Tibial artery (tissue), 4 donors: ENCODE data around the gene OXA1L.

Source experiments
- DNase-seq, 2 donors: peaks; one replicate each; pipeline ENCODE4 v3.0.0-alpha.2; 2019
- H3K27ac ChIP-seq, 2 donors: fragments of 200-600 bp; sonication (generic) in 1 of 2; 1 replicate in 1 of 2; 2 replicates in 1 of 2; pipeline ENCODE4 v1.5.1; 2018 to 2019; ENCODE audit warnings: mild to moderate bottlenecking in 1 of 2
- H3K27me3 ChIP-seq, 2 donors: fragments of 200-600 bp; sonication (generic) in 1 of 2; one replicate each; pipeline versions ENCODE4 v1.5.1 to v1.6.0; 2016 to 2019
- H3K36me3 ChIP-seq, 3 donors: fragments of 200-600 bp; sonication (generic) in 2 of 3; one replicate each; pipeline ENCODE4 v1.5.1; 2016 to 2019; ENCODE audit warnings: mild to moderate bottlenecking in 2 of 3
- H3K4me1 ChIP-seq, 4 donors: fragments of 200-600 bp; sonication (generic) in 2 of 4; 1 replicate in 3 of 4; 2 replicates in 1 of 4; pipeline ENCODE4 v1.5.1; 2016 to 2019
- H3K4me3 ChIP-seq, 2 donors: fragments of 200-600 bp; sonication (generic) in 1 of 2; 1 replicate in 1 of 2; 2 replicates in 1 of 2; pipeline ENCODE4 v1.5.1; 2018 to 2019; ENCODE audit warnings: mild to moderate bottlenecking in 2 of 2
- H3K9me3 ChIP-seq, 3 donors: fragments of 200-600 bp; sonication (generic) in 1 of 3; one replicate each; pipeline ENCODE4 v1.5.1; 2016 to 2019
- intact Hi-C: fragments of 100-400 bp; cut with DNase I; formaldehyde crosslinking; loops from one replicate; pipeline ENCODE4 v1.15.0; 2023; ENCODE audit warnings: low total_unique reads
- TF ChIP-seq, protein P1 (sequence below), 2 experiments: fragments of 200-600 bp in 1 of 2; fragments of 450-650 bp in 1 of 2; IDR thresholded peaks; one replicate each; pipeline ENCODE4 v1.5.1; 2017 to 2019; ENCODE audit warnings: antibody characterized with exemption in 2 of 2, mild to moderate bottlenecking in 1 of 2, moderate library complexity in 1 of 2

The OXA1L gene

DNA sequence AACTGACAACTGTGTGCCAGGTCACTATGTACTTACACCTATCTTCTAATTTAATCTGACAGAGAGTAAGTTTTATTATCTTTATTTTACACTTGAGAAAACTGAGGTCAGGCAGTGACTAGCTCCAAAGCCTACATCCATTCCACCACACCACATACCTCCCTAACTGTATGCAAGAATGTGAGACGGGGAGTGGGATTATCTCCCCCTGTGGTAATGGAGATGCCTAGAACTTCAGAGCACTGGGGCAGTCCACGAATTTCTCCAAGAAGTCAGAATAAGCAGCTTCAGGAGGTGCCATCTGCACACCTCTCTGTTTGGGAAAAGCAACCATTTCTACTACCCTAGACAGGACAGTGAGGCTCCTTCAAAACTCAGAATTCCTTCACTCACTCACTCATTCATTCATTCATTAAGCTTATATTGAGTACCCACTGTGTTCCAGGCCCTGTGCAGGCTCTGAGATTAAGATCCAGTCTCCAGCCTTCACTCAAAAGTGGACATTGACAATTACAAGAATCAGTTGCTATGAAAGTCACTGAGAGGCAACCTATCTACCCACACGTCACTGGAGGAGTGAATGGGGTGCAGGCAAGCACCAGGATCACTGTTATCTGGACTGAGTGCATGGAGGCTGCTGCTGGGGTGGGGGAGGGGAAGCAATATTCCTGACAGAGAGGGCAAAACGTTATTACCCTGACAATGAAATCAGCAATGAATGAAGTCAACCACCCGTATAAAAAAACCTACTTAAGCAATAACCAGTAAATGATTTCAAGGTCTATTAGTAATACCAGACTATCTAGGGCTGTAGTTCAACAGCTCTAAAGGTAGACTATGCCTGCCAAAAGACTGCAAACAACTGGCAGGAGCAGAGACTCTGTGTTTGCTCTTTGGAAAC lies 30.8 kb downstream of the OXA1L start:
- Histone ChIP-seq H3K9me3 (no peaks in the 10 kb centered on the region), H3K27me3 (no peaks in the 10 kb centered on the region), H3K4me1 (no peaks in the 10 kb centered on the region), H3K4me3 (no peak overlapping the region), H3K36me3 (no peaks in the 10 kb centered on the region), H3K27ac (no peak overlapping the region)
- no peak for DNase-seq
- intact Hi-C loops: no loop called here
- TF ChIP-seq, protein P1, sequence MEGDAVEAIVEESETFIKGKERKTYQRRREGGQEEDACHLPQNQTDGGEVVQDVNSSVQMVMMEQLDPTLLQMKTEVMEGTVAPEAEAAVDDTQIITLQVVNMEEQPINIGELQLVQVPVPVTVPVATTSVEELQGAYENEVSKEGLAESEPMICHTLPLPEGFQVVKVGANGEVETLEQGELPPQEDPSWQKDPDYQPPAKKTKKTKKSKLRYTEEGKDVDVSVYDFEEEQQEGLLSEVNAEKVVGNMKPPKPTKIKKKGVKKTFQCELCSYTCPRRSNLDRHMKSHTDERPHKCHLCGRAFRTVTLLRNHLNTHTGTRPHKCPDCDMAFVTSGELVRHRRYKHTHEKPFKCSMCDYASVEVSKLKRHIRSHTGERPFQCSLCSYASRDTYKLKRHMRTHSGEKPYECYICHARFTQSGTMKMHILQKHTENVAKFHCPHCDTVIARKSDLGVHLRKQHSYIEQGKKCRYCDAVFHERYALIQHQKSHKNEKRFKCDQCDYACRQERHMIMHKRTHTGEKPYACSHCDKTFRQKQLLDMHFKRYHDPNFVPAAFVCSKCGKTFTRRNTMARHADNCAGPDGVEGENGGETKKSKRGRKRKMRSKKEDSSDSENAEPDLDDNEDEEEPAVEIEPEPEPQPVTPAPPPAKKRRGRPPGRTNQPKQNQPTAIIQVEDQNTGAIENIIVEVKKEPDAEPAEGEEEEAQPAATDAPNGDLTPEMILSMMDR (IDR thresholded peaks at IDR 0.05): no peak

DNA sequence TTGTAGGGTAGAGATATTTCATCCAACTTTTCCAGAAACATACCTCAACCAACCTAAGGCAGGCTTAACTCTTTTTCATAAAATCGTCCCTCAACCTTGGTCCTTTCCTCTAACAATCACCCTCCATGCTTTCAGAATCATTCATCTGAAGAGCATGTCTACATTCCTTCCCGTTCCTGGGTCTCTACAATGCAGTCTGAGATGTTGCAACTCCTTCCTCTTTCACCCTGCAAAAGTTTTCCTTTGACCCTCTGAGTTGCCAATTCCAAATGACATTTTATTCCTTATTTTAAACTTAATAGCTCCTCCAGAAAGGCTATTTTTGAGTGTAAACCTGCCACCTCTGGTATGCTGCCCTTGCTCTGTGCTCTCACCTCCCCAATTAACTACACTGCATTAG lies 32.0 kb downstream of the OXA1L start:
- H3K27me3 ChIP-seq: no peaks in the 10 kb centered on the region
- DNase-seq: no peak
- intact Hi-C loops: no loop called here
- no peaks in the 10 kb centered on the region for H3K9me3 ChIP-seq
- H3K4me3 ChIP-seq: no peak overlapping the region
- H3K36me3 ChIP-seq: no peaks in the 10 kb centered on the region
- no peaks in the 10 kb centered on the region for H3K4me1 ChIP-seq
- TF ChIP-seq, protein P1 (IDR thresholded peaks at IDR 0.05): no peak
- no peak overlapping the region for H3K27ac ChIP-seq

DNA sequence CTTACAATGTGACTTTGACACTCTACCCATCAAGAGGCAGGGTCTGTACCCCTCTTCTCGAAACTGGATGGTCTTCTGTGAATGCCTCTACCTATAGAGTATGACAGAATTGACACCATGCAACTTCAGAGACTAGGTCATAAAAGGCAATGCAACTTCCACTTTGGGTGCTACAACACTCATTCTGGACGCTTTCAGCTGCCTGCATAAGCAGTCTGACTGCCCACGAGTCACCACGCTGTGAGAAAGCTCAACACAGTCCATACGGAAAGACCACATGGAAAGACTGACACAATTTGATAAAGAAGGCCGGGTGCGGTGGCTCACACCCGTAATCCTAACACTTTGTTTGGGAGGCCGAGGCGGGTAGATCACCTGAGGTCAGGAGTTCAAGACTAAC lies 33.9 kb downstream of the OXA1L start:
- H3K4me3 ChIP-seq: no peak overlapping the region
- H3K27me3 ChIP-seq: no peaks in the 10 kb centered on the region
- no peaks in the 10 kb centered on the region for H3K9me3 ChIP-seq
- intact Hi-C loops: no loop called here
- TF ChIP-seq, protein P1 (IDR thresholded peaks at IDR 0.05): no peak
- DNase-seq: no peak
- H3K27ac ChIP-seq: no peak overlapping the region
- no peaks in the 10 kb centered on the region for H3K4me1 ChIP-seq
- no peaks in the 10 kb centered on the region for H3K36me3 ChIP-seq

DNA sequence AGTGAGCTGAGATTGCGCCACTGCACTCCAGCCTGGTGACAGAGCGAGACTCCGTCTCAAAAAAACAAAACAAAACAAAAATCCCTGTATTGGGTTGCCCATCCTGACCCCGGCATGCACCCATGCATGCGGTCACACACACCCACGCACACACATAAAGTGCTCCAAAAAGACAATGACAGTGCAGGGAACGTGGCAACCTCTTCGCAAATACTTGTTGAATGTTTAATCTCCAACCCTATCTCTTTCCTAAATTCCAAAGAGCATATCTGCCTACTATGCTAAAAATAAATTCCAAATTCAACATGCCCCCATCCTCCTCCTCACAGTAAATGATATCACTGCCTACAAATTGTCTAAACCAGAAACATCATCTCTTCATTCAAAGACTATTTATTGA lies 35.2 kb downstream of the OXA1L start:
- no peaks in the 10 kb centered on the region for H3K9me3 ChIP-seq
- TF ChIP-seq, protein P1 (IDR thresholded peaks at IDR 0.05): no peak
- no peak overlapping the region for H3K27ac ChIP-seq
- no peak for DNase-seq
- no peaks in the 10 kb centered on the region for H3K36me3 ChIP-seq
- no peaks in the 10 kb centered on the region for H3K4me1 ChIP-seq
- H3K4me3 ChIP-seq: no peak overlapping the region
- H3K27me3 ChIP-seq: no peaks in the 10 kb centered on the region
- intact Hi-C loops: no loop called here

DNA sequence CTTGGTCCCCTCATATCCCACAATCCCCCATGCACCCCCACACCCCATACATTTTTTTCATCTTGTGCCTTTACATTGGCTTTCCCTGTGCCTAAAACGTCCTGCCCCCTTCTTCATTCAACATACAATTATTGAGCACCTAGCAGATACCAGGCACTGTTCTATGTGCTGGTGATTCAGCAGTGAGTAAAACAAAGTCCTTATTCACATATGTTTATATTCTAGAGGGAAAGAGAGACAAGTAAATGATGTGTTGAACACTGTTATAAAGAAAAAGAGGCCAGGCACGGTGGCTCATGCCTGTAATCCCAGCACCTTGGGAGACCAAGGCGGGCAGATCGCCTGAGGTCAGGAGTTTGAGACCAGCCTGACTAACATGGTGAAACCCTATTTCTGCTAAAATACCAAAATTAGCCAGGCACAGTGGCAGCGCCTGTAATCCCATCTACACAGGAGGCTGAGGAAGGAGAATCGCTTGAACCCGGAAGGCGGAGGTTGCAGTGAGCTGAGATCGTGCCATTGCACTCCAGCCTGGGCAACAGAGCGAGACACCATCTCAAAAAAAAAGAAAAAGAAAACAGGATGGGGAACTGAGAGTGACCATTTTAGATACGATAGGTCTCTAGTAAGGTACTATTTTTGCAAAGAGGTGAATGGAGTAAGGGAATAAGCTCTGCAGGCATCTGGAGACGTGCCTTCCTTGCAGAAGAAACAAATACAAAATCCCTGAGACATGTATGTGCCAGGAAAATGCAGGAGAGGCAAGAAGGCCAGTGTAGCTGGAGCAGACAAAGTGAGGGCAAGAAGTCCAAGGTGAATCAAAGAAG lies 36.6 kb downstream of the OXA1L start:
- Histone ChIP-seq H3K4me3 (no peak overlapping the region), H3K36me3 (no peaks in the 10 kb centered on the region), H3K27me3 (no peaks in the 10 kb centered on the region), H3K4me1 (no peaks in the 10 kb centered on the region), H3K9me3 (no peaks in the 10 kb centered on the region), H3K27ac (no peak overlapping the region)
- no peak for DNase-seq
- intact Hi-C loops: no loop called here
- TF ChIP-seq, protein P1 (IDR thresholded peaks at IDR 0.05): no peak
